Common myeloid progenitor, CD34-positive (primary cell): ENCODE measurements around the gene DOCK4.

Experiments used
- CTCF ChIA-PET: fragments of 350-600 bp; sonication (Branson Sonifier 250); formaldehyde crosslinking; loops from one replicate; lab custom pipeline; 2021; ENCODE audit warnings: antibody characterized with exemption; lab: Charles Lee
- POLR2A ChIA-PET: fragments of 350-600 bp; sonication (Branson Sonifier 250); formaldehyde crosslinking; loops from one replicate; lab custom pipeline; 2021; ENCODE audit warnings: antibody characterized with exemption; lab: Charles Lee
- DNase-seq, 3 donors: peaks; one replicate each; pipeline versions ENCODE4 v3.0.0 to v3.0.0-alpha.2; 2013
- H3K27ac ChIP-seq, 2 experiments: 1 replicate in 1 of 2; 2 replicates in 1 of 2; pipeline ENCODE4 v1.7.0; 2013; ENCODE audit warnings: inconsistent platforms in 2 of 2, low read length in 2 of 2, mild to moderate bottlenecking in 2 of 2, low read depth in 1 of 2, moderate library complexity in 1 of 2; ENCODE audit not compliant: severe bottlenecking in 2 of 2, insufficient read depth in 1 of 2, poor library complexity in 1 of 2
- H3K27me3 ChIP-seq, 5 experiments: replicated peaks in 2 of 5; 1 replicate in 3 of 5; 2 replicates in 2 of 5; pipeline versions ENCODE4 v1.6.1 to v1.7.0; 2013; ENCODE audit warnings: low read length in 4 of 5, mild to moderate bottlenecking in 2 of 5, moderate library complexity in 2 of 5, inconsistent platforms in 1 of 5; ENCODE audit not compliant: insufficient read depth in 5 of 5, control insufficient read depth in 4 of 5
- H3K36me3 ChIP-seq, 4 experiments: 1 replicate in 2 of 4; 2 replicates in 2 of 4; pipeline versions ENCODE4 v1.6.1 to v1.7.0; 2013; ENCODE audit warnings: low read length in 3 of 4, control low read depth in 1 of 4, mild to moderate bottlenecking in 1 of 4; ENCODE audit not compliant: control insufficient read depth in 4 of 4, insufficient read depth in 4 of 4
- H3K4me1 ChIP-seq, 4 experiments: 1 replicate in 3 of 4; 2 replicates in 1 of 4; pipeline versions ENCODE4 v1.6.1 to v1.7.1; 2013; ENCODE audit warnings: low read length in 3 of 4, mild to moderate bottlenecking in 3 of 4, control low read depth in 1 of 4, inconsistent platforms in 1 of 4, moderate library complexity in 1 of 4; ENCODE audit not compliant: control insufficient read depth in 4 of 4, insufficient read depth in 4 of 4; ENCODE audit errors: control extremely low read depth in 1 of 4
- H3K4me3 ChIP-seq, 7 experiments: 1 replicate in 4 of 7; 2 replicates in 3 of 7; pipeline versions ENCODE4 v1.5.1 to v1.7.0; 2013; ENCODE audit warnings: mild to moderate bottlenecking in 7 of 7, low read length in 6 of 7, moderate library complexity in 6 of 7, inconsistent platforms in 2 of 7, low read depth in 2 of 7, control low read depth in 1 of 7; ENCODE audit not compliant: insufficient read depth in 4 of 7, control insufficient read depth in 1 of 7; ENCODE audit errors: extremely low read depth in 1 of 7
- H3K9me3 ChIP-seq, 5 experiments: 1 replicate in 4 of 5; 2 replicates in 1 of 5; pipeline versions ENCODE4 v1.6.1 to v1.7.1; 2013; ENCODE audit warnings: low read length in 4 of 5, mild to moderate bottlenecking in 2 of 5, inconsistent platforms in 1 of 5, low read depth in 1 of 5, moderate library complexity in 1 of 5; ENCODE audit not compliant: control insufficient read depth in 4 of 5, insufficient read depth in 2 of 5; ENCODE audit errors: control extremely low read depth in 1 of 5
- WGBS: methylation state at CpG from one replicate; pipeline ENCODE4 v1.1.5; 2013; ENCODE audit not compliant: insufficient coverage; 5-methylcytosine and 5-hydroxymethylcytosine counted together

Gene DOCK4

DNA sequence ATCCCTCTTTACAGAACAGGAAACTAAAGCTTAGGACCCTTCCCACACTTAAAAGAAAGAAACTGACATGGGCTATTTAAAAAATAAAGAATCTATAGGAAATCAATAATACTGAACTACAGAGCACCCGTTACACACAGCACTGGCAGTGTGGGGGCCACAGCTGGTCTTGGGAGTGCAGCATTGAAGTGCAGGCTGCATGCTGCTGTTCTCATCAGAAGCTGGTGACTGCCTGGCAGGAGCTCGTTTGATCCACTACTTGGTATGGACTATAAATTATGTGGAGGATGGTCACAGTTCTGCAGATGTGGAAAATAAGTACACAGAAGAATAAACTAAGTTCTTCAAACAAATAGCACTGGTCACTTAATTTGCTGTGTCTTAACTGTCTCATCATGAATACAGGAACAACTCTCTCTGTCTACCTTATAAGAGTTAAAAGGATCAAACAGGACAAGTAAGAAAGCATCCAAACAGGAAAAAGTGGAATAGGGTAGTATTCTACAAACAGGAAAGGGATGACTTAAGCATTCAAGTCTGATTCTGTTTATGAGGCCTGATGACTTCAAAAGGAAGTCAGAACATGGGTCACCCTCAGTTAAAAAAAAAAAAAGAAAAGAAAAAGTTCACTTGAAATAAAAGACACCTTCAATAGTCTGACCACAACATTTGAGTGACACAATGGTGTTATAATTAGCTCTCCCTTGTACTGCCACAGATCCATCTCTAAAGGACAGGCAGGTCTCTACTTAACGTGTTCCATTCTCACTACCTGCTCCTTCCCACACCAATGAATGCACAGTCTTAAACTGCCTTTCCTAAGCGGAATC lies 21.0 kb downstream of the DOCK4 start:
- CTCF ChIA-PET, result no interaction called here
- Histone ChIP-seq H3K9me3 (no peaks in the 10 kb centered on the region), H3K4me3 (no peak overlapping the region), H3K27me3 (no peaks in the 10 kb centered on the region), H3K27ac (no peak overlapping the region), H3K4me1 (no peaks in the 10 kb centered on the region), H3K36me3 (no peaks in the 10 kb centered on the region)
- DNase-seq, result no peak
- POLR2A ChIA-PET, result interaction anchor here (0.8 kb wide), 1 partner anchor 16 kb away, joined by 3 read pairs; no protein-coding TSS in a partner anchor
- 100% methylated on average over 3 of the region's 4 CpGs for WGBS

DNA sequence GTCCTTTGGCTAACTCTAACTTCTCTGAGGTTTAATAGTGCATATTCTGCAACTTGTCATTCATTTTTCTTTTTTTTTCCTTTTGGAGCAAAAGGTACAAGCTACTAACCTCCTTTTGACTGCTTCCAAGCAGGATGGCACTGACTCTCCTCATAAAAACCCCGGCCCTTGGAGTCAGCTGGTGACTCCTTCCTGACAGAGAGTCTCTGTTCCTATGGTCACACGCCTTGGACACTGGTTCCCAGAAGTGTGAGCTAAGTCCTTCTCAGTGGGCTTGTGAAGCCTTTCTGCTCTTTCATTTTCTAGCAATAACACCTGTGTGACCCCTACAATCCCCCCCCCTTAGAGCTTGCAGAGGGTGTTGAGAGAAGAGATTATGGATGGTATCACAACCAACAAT lies 21.7 kb downstream of the DOCK4 start:
- no peak for DNase-seq
- no peaks in the 10 kb centered on the region for H3K4me1 ChIP-seq
- POLR2A ChIA-PET, result interaction anchor here (0.8 kb wide), 1 partner anchor 16 kb away, joined by 3 read pairs; no protein-coding TSS in a partner anchor

DNA sequence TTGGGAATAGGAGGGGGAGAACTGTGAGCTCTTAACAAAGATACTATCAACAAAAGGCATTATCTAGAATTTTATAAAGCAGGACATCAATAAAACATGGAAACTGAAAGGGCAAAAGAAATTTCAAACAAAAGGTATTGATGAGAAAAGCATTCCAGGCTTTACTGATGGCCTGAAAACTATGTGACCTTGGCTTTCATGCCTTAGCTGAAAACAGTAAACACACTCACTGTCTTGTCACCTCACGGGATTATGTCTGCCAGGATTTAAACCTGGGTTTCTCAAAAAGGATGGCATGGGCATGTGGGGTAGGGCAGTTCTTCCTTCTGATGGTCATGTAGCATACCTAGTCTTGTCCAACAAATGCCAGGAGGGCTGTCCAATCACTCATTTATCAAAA lies 22.9 kb downstream of the DOCK4 start:
- Histone ChIP-seq H3K27me3 (no peaks in the 10 kb centered on the region), H3K36me3 (no peaks in the 10 kb centered on the region), H3K9me3 (no peaks in the 10 kb centered on the region), H3K4me1 (no peaks in the 10 kb centered on the region), H3K4me3 (no peak overlapping the region), H3K27ac (no peak overlapping the region)
- DNase-seq, result no peak
- CTCF ChIA-PET, result no interaction called here
- WGBS, result no CpG with 5 or more reads among the region's 1 CpG
- POLR2A ChIA-PET, result no interaction called here

More for the DNA sequence above, 21.7 kb downstream of the DOCK4 start:
- Histone ChIP-seq H3K27me3 (no peaks in the 10 kb centered on the region), H3K27ac (no peak overlapping the region), H3K9me3 (no peaks in the 10 kb centered on the region), H3K36me3 (no peaks in the 10 kb centered on the region), H3K4me3 (no peak overlapping the region)
- CTCF ChIA-PET, result no interaction called here
- WGBS, result 100% methylated on average over 2 of the region's 2 CpGs

DNA sequence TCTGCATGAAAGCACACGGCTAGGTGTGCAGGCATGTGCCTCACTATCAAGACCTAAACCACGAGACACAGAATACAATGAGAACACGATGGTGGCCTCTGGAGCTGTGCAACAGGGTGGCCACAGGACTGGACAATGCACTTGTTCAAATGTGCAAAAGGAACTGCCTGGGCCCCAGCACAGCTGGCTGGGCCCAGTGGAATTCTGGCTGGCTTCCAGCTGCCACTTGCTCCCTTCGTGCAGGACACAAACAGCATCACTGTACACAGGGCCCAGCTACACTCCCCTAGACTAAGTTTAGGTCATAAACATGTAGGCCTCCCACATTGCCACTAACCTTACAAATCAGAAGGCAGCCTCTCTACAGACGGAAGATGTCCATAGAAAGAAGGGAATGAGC lies 23.4 kb downstream of the DOCK4 start:
- ChIA-PET CTCF (interaction anchor here (1.0 kb wide), 1 partner anchor 102 kb away, joined by 3 read pairs; no protein-coding TSS in a partner anchor), POLR2A (no interaction called here)
- H3K4me3 ChIP-seq, result no peak overlapping the region
- no peaks in the 10 kb centered on the region for H3K9me3 ChIP-seq
- DNase-seq, result no peak
- no peaks in the 10 kb centered on the region for H3K36me3 ChIP-seq
- H3K4me1 ChIP-seq, result no peaks in the 10 kb centered on the region
- H3K27me3 ChIP-seq, result no peaks in the 10 kb centered on the region
- H3K27ac ChIP-seq, result no peak overlapping the region
- 92% methylated on average over 4 of the region's 5 CpGs for WGBS

DNA sequence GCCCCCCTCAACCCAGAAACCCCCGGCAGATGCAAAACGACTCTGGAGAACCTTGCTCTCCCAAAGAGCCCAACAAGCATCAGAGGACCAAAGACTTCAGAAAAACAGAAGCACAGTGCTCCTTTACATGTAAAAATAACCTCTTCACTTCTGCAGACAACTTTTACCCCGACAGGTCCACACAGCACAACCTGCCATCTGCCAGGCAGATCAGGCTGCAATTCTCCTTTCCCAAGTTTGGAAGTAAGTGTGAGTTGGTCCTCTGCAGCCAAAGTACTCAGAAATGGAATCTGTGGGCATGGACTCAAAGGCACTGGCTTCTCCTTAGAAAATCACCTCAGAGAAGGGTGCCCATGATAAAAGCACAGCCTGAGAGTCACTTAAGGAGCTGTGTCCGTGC lies 26.0 kb downstream of the DOCK4 start:
- CTCF ChIA-PET, result no interaction called here
- WGBS, result 100% methylated on average over 1 of the region's 4 CpGs

GRCh38 chr7:112176693-112177415 lies 29.3 kb downstream of the DOCK4 start:
- Histone ChIP-seq H3K27ac (no peak overlapping the region), H3K9me3 (no peaks in the 10 kb centered on the region), H3K36me3 (no peaks in the 10 kb centered on the region), H3K27me3 (no peaks in the 10 kb centered on the region), H3K4me1 (no peaks in the 10 kb centered on the region), H3K4me3 (no peak overlapping the region)
- WGBS, result no CpG with 5 or more reads among the region's 5 CpGs
- DNase-seq, result no peak
- ChIA-PET POLR2A (no interaction called here), CTCF (interaction anchor here (1.3 kb wide), 1 partner anchor 9 kb away, joined by 4 read pairs; no protein-coding TSS in a partner anchor)

More for the DNA sequence above, 26.0 kb downstream of the DOCK4 start:
- no peak overlapping the region for H3K4me3 ChIP-seq
- no peak overlapping the region for H3K27ac ChIP-seq
- POLR2A ChIA-PET, result no interaction called here
- no peaks in the 10 kb centered on the region for H3K27me3 ChIP-seq
- no peak for DNase-seq
- no peaks in the 10 kb centered on the region for H3K9me3 ChIP-seq
- no peaks in the 10 kb centered on the region for H3K4me1 ChIP-seq
- H3K36me3 ChIP-seq, result no peaks in the 10 kb centered on the region

DNA sequence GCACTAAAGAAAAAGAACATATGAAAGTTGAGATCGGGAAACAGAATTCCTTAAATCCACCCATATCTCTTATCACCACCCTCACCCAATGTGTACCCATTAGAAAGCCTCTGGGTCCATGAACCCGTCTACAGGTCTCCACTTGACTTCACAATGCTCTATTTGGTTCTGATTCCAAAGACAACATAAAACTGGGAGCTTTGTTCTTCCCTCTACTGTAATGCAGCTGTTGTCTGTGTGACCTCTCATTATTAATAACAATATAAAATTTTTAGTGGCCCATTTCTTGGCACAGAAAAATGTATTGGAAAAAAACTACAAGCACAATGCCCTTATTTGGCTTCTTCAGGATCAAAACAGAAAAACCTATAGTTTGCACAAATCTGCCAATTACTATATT lies 30.0 kb downstream of the DOCK4 start:
- CTCF ChIA-PET, result interaction anchor here (1.3 kb wide), 1 partner anchor 8 kb away, joined by 4 read pairs; no protein-coding TSS in a partner anchor
- H3K4me3 ChIP-seq, result no peak overlapping the region
- no peak overlapping the region for H3K27ac ChIP-seq
- H3K9me3 ChIP-seq, result no peaks in the 10 kb centered on the region
- no peaks in the 10 kb centered on the region for H3K36me3 ChIP-seq
- H3K27me3 ChIP-seq, result no peaks in the 10 kb centered on the region
- no peak for DNase-seq
- WGBS, result 100% methylated on average over 2 of the region's 2 CpGs
- POLR2A ChIA-PET, result no interaction called here
- no peaks in the 10 kb centered on the region for H3K4me1 ChIP-seq
